Stomach (tissue), 9 donors: ENCODE measurements around the gene SLC20A1. TPM values are rescaled to one million over a fixed set of nuclear protein-coding genes. Genes with fewer than 3 reads are reported as not detected.
"Not testable (repeated sequence)": the region's sequence is repeated elsewhere in the genome, so short reads cannot be mapped to it uniquely, and the experiment has no call there.

Experiments used
- DNase-seq, 2 donors: peaks; one replicate each; pipeline versions ENCODE4 v3.0.0 to v3.0.0-alpha.2; 2013 to 2019
- H3K27ac ChIP-seq, 5 donors: fragments of 200-600 bp in 4 of 5; sonication (generic) in 4 of 5; one replicate each; pipeline ENCODE4 v1.5.1; 2013 to 2019; ENCODE audit warnings: mild to moderate bottlenecking in 1 of 5, moderate library complexity in 1 of 5
- H3K27me3 ChIP-seq, 3 donors: fragments of 200-600 bp; sonication (generic); one replicate each; pipeline ENCODE4 v1.5.1; 2017 to 2019; ENCODE audit warnings: mixed run types in 1 of 3
- H3K36me3 ChIP-seq, 4 donors: fragments of 200-600 bp; sonication (generic); 1 replicate in 3 of 4; 2 replicates in 1 of 4; pipeline ENCODE4 v1.5.1; 2016 to 2019
- H3K4me1 ChIP-seq, 4 donors: fragments of 200-600 bp; sonication (generic); one replicate each; pipeline ENCODE4 v1.5.1; 2016 to 2019
- H3K4me3 ChIP-seq, 4 donors: fragments of 200-600 bp; sonication (generic) in 3 of 4; one replicate each; pipeline ENCODE4 v1.5.1; 2016 to 2019; ENCODE audit warnings: mild to moderate bottlenecking in 1 of 4
- H3K9me3 ChIP-seq, 4 donors: fragments of 200-600 bp; sonication (generic); one replicate each; pipeline ENCODE4 v1.5.1; 2016 to 2019
- CTCF ChIP-seq, 7 experiments: fragments of 450-650 bp in 4 of 7; fragments of 200-600 bp in 3 of 7; sonication (generic) in 3 of 7; IDR thresholded peaks; one replicate each; pipeline ENCODE4 v1.5.1; 2016 to 2019; ENCODE audit warnings: antibody characterized with exemption in 7 of 7, control low read depth in 2 of 7, mild to moderate bottlenecking in 1 of 7
- EP300 ChIP-seq: sonication (generic); formaldehyde crosslinking; IDR thresholded peaks from one replicate; pipeline ENCODE4 v1.6.1; 2017; ENCODE audit warnings: antibody characterized with exemption
- POLR2A ChIP-seq, 4 donors: fragments of 450-650 bp; IDR thresholded peaks; one replicate each; pipeline ENCODE4 v1.6.1; 2016; ENCODE audit warnings: antibody characterized with exemption in 4 of 4, control low read depth in 2 of 4, mild to moderate bottlenecking in 1 of 4, moderate library complexity in 1 of 4
- POLR2AphosphoS5 ChIP-seq, 3 donors: sonication (generic); formaldehyde crosslinking; IDR thresholded peaks; one replicate each; pipeline ENCODE4 v1.6.1; 2016; ENCODE audit warnings: antibody characterized with exemption in 3 of 3
- WGBS, 5 donors: extraction: QIAGEN DNeasy Blood & Tissue Kit in 3 of 5; methylation state at CpG; one replicate each; pipeline versions ENCODE4 v1.1.5 to v1.1.7; 2013 to 2018; 5-methylcytosine and 5-hydroxymethylcytosine counted together
- intact Hi-C: fragments of 100-400 bp; cut with DNase I; formaldehyde crosslinking; loops from one replicate; pipeline ENCODE4 v1.15.1; 2023; ENCODE audit warnings: low total_unique reads
- polyA plus RNA-seq, 3 donors: library from polyadenylated mRNA; stranded (reverse); fragments of 200-250 nt; gene quantifications; one replicate each; pipeline ENCODE4 v1.2.3, GENCODE V29; 2013
- total RNA-seq, 5 donors: library from RNA; depleted of rRNA; stranded (reverse); fragments of >200 nt; gene quantifications; one replicate each; pipeline versions ENCODE4 v1.1.0 to v1.2.3, GENCODE V29; 2014 to 2016
- donor health status: healthy with polysubstance abuse.
- donor health status: Bipolar disorder and iron deficiency.
- donor health status: healthy.

The SLC20A1 gene
- total and polyA plus RNA-seq, 8 donors: 9.0 to 63.8 (median 24.2) TPM

- 86 to 95% (median 90%) methylated on average over 7 to 8 of the region's 8 CpGs for WGBS, 5 donors
- Histone ChIP-seq H3K4me1 (peaks cover 0 to 7% (median 0%) of the 10 kb centered on the region in 4 donors), H3K36me3 (peaks cover 30 to 56% (median 53%) of the 10 kb centered on the region in 4 donors), H3K9me3 (no peaks in the 10 kb centered on the region), H3K27me3 (no peaks in the 10 kb centered on the region), H3K4me3 (no peak overlapping the region), H3K27ac (peak overlapping the region in 1 of 5 donors; percentile 2)
- TF ChIP-seq POLR2A (IDR thresholded peaks at IDR 0.05) (no peak), EP300 (no peak), POLR2AphosphoS5 (IDR thresholded peaks at IDR 0.05) (no peak), CTCF (IDR thresholded peaks at IDR 0.05) (no peak)
- DNase-seq: no peak
- intact Hi-C loops: no loop called here
These were observed 19.5 kb downstream of the SLC20A1 start for GRCh38 chr2:112665113-112665780.

GRCh38 chr2:112666761-112667122, 21.0 kb downstream of the SLC20A1 start:
- WGBS, 5 donors: 70 to 86% (median 77%) methylated on average over 3 of the region's 3 CpGs
- H3K27me3 ChIP-seq: no peaks in the 10 kb centered on the region
- no peak for DNase-seq
- H3K9me3 ChIP-seq: no peaks in the 10 kb centered on the region
- intact Hi-C loops: no loop called here
- TF ChIP-seq EP300 (no peak), CTCF (IDR thresholded peaks at IDR 0.05) (no peak), POLR2AphosphoS5 (IDR thresholded peaks at IDR 0.05) (no peak), POLR2A (IDR thresholded peaks at IDR 0.05) (no peak)
- peaks cover 23 to 41% (median 38%) of the 10 kb centered on the region in 4 donors for H3K36me3 ChIP-seq
- peaks cover 0 to 4% (median 0%) of the 10 kb centered on the region in 4 donors for H3K4me1 ChIP-seq
- no peak overlapping the region for H3K27ac ChIP-seq
- H3K4me3 ChIP-seq: no peak overlapping the region

- H3K27me3 ChIP-seq, H3K4me3 ChIP-seq, DNase-seq, H3K9me3 ChIP-seq, intact Hi-C loops, H3K4me1 ChIP-seq, H3K27ac ChIP-seq: not testable (repeated sequence)
- WGBS, 5 donors: 72 to 83% (median 79%) methylated on average over 6 of the region's 6 CpGs
- peaks cover 20 to 33% (median 31%) of the 10 kb centered on the region in 4 donors for H3K36me3 ChIP-seq
These were observed 21.8 kb downstream of the SLC20A1 start for GRCh38 chr2:112667540-112667939.

- DNase-seq: no peak
- no peaks in the 10 kb centered on the region for H3K9me3 ChIP-seq
- H3K36me3 ChIP-seq: peaks cover 3 to 11% (median 9%) of the 10 kb centered on the region in 4 donors
- TF ChIP-seq POLR2A (IDR thresholded peaks at IDR 0.05) (no peak), EP300 (no peak), POLR2AphosphoS5 (IDR thresholded peaks at IDR 0.05) (no peak), CTCF (IDR thresholded peaks at IDR 0.05) (no peak)
- no peak overlapping the region for H3K4me3 ChIP-seq
- intact Hi-C loops: no loop called here
- no peak overlapping the region for H3K27ac ChIP-seq
- H3K4me1 ChIP-seq: peaks cover 0 to 6% (median 0%) of the 10 kb centered on the region in 4 donors
- no peaks in the 10 kb centered on the region for H3K27me3 ChIP-seq
- 77 to 85% (median 82%) methylated on average over 4 of the region's 4 CpGs for WGBS, 5 donors
These were observed 23.9 kb downstream of the SLC20A1 start for GRCh38 chr2:112669667-112670066.
